ENCODE results near the gene TXNDC16.

GRCh38 chr14:52551205-52551604 lies 1.1 kb downstream of the TXNDC16 start:
- no peak for TF ChIP-seq CTCF (IDR thresholded peaks at IDR 0.05; ENCODE audit: insufficient read depth, low read depth, low read length)
- no peak for TF ChIP-seq EZH2 (IDR thresholded peaks at IDR 0.05; ENCODE audit: insufficient read depth, low read length)

Measured in astrocyte (in vitro differentiated cells and primary cell).